Measurements from ENCODE around the gene PRKCB. TPM values are rescaled to one million over a fixed set of nuclear protein-coding genes. Genes with fewer than 3 reads are reported as not detected.

Gene PRKCB
- total RNA-seq, 1 experiment from 2014 or later = 0.89 TPM

- Histone ChIP-seq H3K4me2 (ENCODE audit: low read length) (no peak overlapping the region), H3K4me1 (ENCODE audit: control insufficient read depth in 1 of 2, insufficient read depth in 2 of 2, low read length in 2 of 2) (no peaks in the 10 kb centered on the region), H3K27me3 (ENCODE audit: insufficient read depth, low read length) (peaks cover 26% of the 10 kb centered on the region), H3K9ac (ENCODE audit: low read length) (no peak overlapping the region), H3K27ac (ENCODE audit: low read depth, low read length) (no peak overlapping the region), H3K79me2 (ENCODE audit: insufficient read depth, low read length) (no peaks in the 10 kb centered on the region), H3K9me2 (ENCODE audit: insufficient read depth) (no peaks in the 10 kb centered on the region), H2AFZ (ENCODE audit: low read depth, low read length, poor library complexity, severe bottlenecking) (no peak overlapping the region), H4K20me1 (ENCODE audit: insufficient read depth) (no peaks in the 10 kb centered on the region), H3K4me3 (replicated peaks in 1 of 2; ENCODE audit: low read depth in 1 of 2, low read length in 2 of 2) (no peak overlapping the region), H3K36me3 (ENCODE audit: control insufficient read depth in 1 of 2, insufficient read depth in 2 of 2, low read length in 2 of 2) (no peaks in the 10 kb centered on the region), H3K9me3 (ENCODE audit: control insufficient read depth in 1 of 2, insufficient read depth in 1 of 2, low read depth in 1 of 2, low read length in 2 of 2) (no peaks in the 10 kb centered on the region)
- BruUV-seq (replicated peaks) = no TSS peak
- ChIA-PET POLR2A (no interaction called here), CTCF (no interaction called here), RAD21 (ENCODE audit: low non-redundant PET in 1 of 2, low total read pairs in 2 of 2, uncharacterized antibody in 2 of 2, unreplicated experiment in 2 of 2) (no interaction called here)
- no peak for DNase-seq (ENCODE audit: low read depth, low spot score)
- intact Hi-C loops (cut with micrococcal nuclease) = loop anchor here (10.0 kb wide), 1 partner anchor 59 kb away; no protein-coding TSS in a partner anchor
- TF ChIP-seq POLR2AphosphoS5 (IDR thresholded peaks at IDR 0.05; ENCODE audit: low read depth, low read length) = no peak
- TF ChIP-seq ZFX (IDR thresholded peaks at IDR 0.05) = no peak
- TF ChIP-seq JUND (IDR thresholded peaks at IDR 0.05) = no peak
- TF ChIP-seq YY1 (IDR thresholded peaks at IDR 0.05; ENCODE audit: extremely low read depth, insufficient replicate concordance, low read depth, low read length) = no peak
- no peak for TF ChIP-seq SIN3A (IDR thresholded peaks at IDR 0.05; ENCODE audit: low read depth)
- TF ChIP-seq RAD21 (IDR thresholded peaks at IDR 0.05; ENCODE audit: low read depth) = no peak
- no peak for TF ChIP-seq CEBPB (IDR thresholded peaks at IDR 0.05; ENCODE audit: low read depth)
- TF ChIP-seq CBX3 (IDR thresholded peaks at IDR 0.05; ENCODE audit: low read depth) = no peak
- TF ChIP-seq MAX (IDR thresholded peaks at IDR 0.05) = no peak
- TF ChIP-seq EGR1 (IDR thresholded peaks at IDR 0.05; ENCODE audit: low read depth) = no peak
- no peak for TF ChIP-seq EZH2phosphoT487 (IDR thresholded peaks at IDR 0.05; ENCODE audit: borderline replicate concordance)
- TF ChIP-seq EZH2 (IDR thresholded peaks at IDR 0.05) = no peak
- no peak for TF ChIP-seq ZBTB33 (IDR thresholded peaks at IDR 0.05; ENCODE audit: extremely low read depth, insufficient replicate concordance, low read length)
- TF ChIP-seq REST (IDR thresholded peaks at IDR 0.05; ENCODE audit: low read depth) = no peak
- TF ChIP-seq ATF3 (IDR thresholded peaks at IDR 0.05) = no peak
- no peak for ATAC-seq
These were observed 258 bp downstream of the PRKCB start for GRCh38 chr16:23836078-23836403.

Data from HCT116 (cell line).